Stimulated activated CD8-positive, alpha-beta memory T cell treated with anti-CD3 and anti-CD28 coated beads, Interleukin-12 subunit alpha, Interleukin-12 subunit beta, amount 100 ng/mL, for 1 hour (primary cell): ENCODE measurements around the gene ZNF214.

Experiments
- DNase-seq: peaks from one replicate; pipeline ENCODE4 v3.0.0-alpha.2; 2020; ENCODE audit warnings: low read depth

The ZNF214 gene

DNA sequence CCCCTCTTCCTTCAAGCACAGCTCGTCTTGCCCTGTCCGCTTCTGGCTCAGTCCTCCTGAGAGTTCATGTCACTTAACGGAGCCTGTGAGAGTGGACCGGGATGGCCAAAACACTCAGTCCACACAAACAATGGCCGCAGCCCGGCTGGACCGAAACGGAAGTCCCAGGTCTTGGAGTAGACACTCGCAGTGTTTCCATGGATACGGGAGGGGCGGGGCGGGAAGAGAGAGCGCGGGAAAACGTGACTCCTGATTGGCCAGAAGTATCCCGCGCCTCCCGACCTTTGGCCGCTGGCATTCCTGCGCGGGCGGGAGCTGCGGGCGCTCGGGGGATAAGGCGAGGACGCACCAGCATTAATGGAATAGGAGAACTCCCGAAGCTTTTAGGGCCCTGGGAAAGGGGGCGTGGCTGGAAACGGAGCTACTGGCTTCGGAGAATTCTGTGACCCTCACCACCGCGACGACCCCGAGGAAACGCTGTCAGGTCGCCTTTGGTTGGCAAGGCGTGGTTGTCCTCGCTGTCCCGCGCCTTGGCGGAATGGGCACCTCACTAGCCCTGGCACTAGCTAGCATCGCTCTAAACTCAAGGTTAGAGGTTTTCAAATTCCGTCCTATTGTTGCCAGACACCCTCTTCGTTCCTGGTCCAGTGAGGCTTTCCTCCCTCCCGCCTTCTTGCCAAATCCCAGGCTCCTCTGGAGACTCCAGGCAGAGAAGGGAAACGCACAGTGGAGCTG is at the start of gene ZNF214, which contains the start of gene NLRP14:
Gene ZNF214 (minus strand): TSS at position 164 of the 735 bp plus-strand sequence. CDS start 17,511 bp downstream, outside the sequence.
Gene NLRP14 (plus strand): TSS at position 297 of the 735 bp plus-strand sequence. CDS start 18,108 bp downstream, outside the sequence.
- DNase-seq: no peak

DNA sequence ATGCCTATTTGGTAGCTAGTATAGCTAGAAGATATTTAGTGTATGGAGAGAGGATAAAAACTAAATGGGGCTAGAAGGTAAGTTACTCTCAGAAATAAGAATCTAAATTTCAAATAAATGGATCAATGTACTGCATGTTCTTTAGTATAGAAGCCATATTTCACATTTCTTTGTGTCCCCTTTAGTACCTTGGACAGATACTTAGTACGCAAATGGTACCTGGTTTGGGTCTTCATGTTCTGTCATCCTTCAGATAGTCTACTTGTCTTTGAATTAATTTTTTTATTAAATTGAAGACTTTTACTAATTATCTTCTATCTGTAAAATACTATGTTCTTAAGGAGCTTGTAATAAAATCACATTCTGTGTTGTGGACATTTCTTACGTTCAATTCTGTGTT is 42.4 kb upstream of the ZNF214 start:
- no peak for DNase-seq

DNA sequence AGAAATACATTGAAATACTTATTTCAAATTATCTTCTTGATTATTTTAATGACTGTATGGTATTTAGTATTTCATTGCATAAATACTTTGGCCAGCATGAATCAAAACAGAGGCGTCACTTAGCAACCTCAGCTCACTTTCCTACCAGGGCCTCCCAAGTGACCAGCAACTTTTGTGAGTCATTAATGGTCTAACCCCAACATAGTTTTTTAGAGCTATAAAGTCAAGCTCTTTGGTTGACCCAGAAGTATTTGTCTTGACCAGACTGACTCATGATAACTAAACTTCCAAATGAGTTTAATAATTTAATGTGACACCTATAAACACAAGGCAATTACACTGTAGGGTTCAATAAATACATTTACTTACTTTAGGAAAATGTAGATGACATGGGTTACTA is 40.7 kb upstream of the ZNF214 start:
- DNase-seq: no peak

DNA sequence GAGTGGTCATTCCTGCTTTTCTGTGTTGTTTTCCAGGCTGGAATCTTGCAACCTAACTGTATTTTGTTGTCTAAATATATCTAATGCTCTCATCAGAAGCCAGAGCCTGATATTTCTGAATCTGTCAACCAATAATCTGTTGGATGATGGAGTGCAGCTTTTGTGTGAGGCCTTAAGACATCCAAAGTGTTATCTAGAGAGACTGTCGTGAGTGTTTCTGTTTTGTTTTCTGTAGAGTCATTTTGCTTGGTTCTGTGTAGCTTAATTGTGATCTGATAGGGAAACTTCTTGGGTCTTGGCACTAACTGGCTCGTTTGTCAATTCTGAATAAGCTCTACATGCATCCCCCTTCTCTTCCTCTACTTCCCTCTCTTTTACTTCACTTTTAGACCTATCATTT is 37.5 kb upstream of the ZNF214 start:
- DNase-seq: no peak

DNA sequence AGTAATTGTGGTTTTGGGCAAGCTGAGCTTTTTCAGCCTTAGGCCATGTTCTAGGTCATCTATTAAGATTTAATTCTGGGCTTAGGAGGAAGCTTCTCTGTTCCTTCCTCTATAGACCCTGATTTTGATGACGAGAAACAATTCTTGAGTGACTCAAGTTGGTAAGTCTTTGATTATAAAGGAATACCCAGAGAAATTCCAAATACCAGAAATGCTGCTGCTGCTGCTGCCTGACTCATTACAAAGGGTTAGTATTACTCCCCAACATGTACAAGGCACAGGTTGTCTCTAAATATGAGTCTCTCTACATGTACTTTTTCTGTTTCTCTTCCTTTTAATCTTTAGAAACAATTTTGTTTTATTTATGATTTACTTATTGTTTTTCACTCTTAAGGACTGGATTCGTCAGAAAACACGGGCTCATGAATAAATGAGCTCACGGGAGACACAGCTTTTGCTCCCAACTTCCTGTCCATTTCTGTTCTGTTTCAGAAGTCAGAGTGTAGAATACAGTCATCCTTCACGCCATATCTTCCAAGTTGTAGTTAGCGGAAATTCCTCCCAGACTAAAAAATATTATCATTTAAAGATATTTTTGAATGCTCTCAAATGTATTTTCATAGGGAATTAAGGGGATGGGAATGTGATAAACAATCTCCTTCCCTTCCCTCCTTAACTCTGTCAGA is 36.8 kb upstream of the ZNF214 start:
- DNase-seq: no peak

DNA sequence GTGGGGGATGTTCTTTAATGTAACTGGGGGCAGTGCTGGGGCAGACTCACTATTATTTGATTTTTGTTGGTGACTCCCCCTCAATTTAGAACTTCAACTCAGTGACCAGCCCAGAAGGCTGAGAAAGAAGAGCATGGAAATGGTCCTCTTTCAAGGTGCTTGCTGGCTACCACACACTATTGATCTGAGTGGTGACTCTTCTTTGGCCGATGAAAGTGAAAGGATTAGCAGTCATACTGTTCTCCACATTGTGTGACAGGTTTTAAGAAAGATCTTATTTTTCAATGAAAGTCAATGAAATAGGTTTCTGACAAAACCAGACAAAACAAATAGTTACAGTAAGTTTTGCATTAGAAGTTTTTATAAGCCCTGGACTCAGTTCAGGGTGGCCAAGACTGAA is 30.0 kb upstream of the ZNF214 start:
- no peak for DNase-seq

DNA sequence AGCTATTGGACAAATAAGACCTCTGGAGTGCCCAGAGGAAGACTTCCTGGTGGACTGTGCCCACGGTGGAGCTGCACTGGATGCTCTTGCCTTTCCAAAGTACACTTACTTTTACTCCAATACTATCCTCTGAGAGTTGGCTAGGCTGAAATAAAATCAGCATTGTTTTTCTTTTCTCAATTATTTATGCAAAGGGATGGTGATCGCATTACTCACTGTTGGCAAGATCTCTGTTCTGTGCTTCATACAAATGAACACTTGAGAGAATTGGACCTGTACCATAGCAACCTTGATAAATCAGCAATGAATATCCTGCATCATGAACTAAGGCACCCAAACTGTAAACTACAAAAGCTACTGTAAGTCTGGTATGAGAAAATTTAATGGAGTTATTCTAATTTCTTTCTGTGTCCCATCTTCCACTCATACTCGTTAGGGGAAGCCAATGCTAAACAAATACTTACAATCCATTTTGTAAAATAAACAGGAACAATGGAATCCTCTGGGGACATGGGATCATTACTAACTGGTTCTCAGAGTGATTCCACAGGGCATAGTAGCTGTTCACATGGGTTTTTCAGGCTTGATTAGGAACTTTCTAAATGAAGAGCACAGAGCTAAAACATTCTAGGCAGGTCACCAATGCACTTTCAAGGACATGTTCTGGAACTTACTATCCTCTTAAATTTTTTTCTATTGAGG is 26.5 kb upstream of the ZNF214 start:
- no peak for DNase-seq

DNA sequence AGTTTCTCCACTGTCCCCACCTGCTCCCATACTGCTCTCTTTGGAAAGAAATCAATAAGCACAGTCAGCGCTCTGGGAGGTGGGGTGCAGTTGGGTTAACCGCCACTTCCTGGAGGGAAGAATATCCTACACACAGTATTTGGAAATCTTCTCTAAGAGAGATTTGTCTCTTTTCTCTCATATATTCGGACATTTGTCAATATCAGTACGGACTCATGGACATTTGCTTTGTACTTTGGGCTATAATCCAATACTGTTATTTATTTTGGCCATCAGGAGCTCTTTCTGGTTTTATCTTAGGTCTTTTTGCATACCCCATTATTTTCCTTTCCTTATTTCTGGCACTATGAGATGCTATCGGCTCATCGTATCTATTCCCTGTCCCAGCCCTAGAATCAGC is 13.9 kb upstream of the ZNF214 start:
- DNase-seq: no peak

DNA sequence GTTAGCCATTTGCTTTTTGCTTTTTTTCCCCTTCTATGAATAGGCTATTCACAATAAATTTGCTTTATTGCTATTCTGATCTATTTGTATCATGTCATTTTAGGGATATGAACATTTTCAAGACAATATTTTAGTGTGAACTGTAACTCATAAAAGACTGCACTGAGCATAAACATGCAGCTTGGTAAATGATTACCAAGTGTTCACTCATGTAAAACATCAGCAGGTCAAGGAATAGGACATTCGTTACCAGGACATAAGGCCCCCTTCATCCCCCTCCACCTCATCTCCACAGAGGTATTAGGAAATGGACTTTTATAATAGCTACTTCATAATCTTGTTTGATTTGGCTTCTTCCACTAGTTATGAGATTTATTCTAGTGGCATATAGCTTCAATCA is 12.5 kb upstream of the ZNF214 start:
- DNase-seq: no peak

DNA sequence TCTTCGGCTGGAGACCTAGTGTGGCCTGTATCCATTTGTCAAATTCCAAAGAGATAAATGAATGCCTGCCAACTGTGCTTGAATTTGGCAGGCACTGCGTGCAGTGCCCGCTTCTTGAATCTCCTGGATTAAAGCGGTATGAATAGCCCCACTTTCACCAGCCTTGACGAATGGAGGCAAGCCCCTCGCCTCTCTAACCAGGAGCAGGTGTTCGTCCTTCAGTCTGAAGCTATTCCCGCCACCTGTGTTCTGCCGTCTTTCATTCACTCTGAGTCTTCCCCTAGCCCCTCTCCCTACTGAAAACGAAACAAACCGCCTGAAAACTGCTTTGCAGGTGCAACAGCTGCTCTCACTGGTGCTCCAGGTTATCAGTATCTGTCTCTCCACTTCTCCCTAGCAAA is 11.3 kb upstream of the ZNF214 start:
- no peak for DNase-seq

DNA sequence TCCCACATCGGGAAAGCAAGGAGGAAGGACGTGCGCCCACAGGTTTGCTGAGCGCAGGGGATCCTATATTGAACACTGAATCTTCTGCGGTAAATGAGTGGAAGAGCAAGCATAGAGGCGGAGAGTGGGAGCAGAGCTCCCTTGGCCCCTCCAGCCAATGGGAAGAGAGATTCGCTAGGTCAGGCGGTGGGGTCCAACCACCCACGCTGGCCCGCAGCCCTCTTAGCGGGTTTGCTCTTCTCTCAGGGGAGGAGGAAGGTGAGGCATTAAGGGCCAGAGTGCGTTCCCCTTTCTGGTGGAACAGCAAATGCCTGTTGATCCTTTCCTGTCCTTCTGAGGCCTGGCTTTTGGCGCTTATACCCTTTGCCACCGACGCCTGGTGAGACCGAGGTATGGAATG is 10.7 kb upstream of the ZNF214 start:
- no peak for DNase-seq

DNA sequence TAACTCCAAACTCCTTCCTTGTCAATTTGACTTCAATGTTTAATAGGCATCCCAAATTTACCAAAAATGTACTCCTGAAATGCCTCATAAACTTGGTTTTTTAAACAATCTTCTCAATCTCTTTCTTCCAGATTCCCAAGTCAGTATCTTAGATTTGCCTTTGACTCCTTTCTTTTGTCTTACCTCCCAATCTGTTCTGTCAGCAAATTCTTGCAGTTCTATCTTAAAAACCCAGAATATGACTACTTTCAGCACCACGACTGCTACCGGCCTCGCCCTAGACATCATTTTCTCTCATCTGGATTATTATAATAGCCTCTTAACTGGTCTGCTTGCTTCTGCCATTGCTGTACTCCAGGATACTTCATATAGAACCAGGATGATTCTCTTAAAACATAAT is 8.0 kb upstream of the ZNF214 start:
- DNase-seq: no peak

DNA sequence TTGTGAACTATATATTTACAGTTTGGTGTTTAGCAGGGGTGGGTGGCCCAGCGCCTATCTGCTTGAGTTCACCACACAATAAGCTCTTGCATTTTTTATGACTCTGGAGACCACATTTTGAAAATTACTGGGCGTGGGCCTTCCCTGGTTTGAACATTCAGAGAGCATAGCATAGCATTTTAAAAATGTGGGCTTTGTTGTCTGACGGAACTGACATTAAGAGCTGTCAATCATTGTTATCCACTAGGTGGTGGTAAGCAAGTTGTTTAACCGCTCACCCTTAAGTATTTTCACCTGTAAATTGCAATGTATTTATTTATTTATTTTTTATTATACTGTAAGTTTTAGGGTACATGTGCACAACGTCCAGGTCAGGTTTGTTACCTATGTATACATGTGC is 1.2 kb upstream of the ZNF214 start:
- DNase-seq: no peak

DNA sequence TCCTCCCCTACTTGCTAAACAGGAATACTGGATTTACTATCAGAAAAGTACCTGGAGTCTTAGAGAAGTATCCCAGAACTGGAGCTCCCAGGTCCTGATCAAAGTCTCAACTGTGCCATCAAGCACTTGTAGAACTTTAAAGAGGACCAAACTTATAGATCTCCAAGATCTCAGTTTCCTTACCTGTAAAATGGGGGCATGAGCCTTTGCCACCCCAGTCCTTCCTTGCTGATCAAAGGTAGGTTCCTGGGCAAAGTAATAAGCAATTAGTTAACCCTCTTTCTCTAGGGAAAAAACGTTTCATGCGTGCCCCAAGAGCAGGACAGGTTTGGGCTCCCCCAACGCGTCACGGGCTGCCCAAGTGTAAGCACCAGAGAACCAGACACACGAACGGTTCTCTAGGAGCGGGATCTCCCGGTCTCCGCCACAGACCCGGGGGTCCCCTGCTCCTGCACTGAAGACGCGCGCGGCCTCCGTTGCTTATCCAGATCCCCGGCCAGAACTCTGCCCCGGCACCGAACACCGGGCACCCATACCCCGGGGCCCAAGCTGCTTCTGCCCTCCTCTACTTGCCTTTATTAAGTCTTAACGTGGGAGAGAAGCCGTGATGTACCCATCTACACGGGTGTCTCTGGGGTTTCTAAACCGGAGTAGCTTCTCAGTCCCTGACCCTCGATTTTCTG is 505 bp downstream of the ZNF214 start:
- DNase-seq: no peak

DNA sequence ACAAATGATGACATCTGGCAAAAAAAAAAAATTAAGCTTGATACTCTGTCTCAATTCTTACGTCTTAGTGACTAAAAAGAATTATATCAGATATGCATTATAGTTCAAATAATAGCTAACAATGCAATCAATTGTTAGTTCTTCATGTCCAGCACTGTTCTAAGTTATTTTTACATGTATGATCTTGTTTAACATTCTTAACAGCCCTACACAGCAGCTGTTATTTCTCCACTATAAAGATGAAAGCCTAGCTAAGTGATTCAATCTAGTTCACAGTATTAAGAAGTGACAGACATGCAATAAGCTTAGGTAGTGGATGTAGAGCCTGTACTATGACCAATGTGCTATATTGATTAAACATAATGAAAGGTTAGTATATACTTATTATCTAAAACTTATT is 4.1 kb downstream of the ZNF214 start:
- DNase-seq: no peak

DNA sequence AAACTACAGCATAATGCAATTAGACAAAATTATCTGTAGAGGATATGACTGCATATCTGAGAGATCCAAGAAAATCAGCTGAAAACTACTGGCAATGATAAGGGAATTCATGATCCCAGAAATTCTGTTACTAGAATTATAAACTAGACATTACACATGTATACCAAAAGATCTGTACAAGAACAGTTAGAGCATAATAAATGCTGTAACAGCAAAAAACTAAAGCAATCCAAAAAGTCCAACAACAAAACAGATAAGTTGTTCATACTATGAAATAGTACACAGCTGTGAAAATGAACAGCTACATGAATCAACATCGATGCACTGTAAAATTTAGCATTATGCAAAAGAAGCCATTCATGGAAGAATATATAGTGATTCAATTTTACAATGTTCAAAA is 6.0 kb downstream of the ZNF214 start:
- DNase-seq: no peak

DNA sequence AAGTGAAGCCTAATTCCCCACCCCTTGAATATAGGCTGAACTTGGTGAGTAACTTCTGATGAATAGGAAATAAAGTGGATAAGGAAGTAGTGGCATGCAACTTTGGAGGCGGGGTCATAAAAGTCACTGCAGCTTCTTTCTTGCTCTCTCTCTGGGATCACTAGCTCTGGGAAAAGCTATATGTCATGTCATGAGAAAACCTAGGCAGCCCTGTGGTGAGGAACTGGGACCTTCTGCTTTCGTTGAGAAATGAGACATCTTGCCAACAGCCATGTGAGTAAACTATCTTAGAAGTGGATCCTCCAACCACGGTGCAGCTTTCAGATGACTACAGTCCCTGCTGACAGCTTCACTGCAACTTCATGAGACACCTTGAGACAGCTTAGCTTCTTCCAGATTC is 15.7 kb downstream of the ZNF214 start:
- no peak for DNase-seq

DNA sequence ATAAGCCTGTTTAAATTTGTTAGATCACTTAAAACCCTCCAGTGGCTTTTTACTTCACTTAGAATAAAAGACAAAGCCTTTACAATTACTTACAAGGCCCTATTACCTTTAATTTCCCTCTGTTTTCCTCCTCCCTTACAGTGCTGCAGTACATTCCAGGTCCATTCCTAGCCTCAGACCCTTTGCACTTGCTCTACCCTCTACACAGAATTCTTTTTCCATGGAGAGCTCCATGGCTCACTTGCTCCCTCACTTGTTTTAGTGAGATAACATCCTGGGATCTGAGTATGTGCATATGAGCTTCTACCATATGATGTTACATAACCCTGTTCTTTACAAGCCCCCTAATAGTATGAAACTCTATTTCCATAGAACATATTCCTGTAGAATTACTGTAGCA is 24.4 kb downstream of the ZNF214 start:
- no peak for DNase-seq

DNA sequence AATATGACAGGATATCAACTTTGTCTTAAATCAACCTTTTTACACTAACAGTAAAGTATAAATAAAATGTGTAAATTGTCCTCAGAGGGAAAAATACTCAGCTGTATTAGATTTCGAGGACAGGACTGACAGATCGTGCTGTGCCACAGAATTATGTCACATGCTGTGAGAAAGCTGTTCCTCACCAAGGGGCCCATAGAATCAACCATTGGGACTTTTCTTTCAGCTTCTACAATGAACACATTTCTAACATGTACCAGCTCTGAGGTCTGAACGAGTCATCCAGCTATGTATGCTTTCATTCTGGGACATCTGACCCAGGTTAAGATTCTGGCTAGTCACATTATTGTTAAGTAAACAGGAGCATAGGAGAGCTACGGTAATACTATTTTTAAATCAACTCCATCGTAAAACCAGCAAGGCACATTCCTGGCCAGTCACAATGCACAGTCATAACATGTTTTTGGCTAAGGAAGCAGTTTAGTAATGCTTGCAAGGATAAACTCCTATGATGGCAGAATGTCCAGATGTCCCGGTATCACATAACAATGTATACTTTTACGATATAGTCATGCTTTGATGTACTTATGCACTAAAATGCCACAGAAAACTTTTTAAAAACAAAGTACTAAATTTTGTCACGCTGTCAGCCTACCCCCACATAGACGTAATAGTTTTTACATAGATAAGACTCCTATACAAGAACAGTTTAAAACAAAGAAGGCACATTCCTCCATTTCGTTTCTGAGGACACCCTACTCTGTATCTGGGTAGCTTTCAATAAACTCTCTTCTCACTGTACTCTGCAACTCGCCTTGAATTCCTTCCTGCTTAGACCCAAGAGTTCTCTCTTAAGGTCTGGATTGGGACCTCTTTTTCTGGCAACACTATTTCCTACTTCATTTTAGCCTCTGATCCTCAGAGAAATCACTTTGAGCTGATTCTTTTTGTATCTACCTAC is 27.4 kb downstream of the ZNF214 start:
- no peak for DNase-seq

DNA sequence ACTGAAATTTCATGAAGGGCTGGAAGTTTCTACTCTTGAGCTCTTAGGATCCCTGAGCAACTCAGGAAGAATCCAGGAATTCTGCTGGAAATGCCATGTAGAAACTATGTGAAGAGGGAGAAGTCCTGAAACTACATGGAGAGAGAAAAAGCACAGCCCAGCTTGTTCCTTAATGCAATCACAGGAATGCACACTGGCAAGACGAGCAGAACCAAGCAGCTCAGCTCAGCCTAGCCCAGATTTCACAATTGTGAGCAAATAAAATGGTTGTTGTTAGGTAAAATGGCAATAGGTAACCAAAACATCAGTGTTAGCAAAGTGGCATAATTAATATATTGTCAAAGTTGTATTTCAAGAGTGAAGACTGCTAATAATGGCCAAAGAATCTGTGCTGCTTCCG is 28.1 kb downstream of the ZNF214 start:
- DNase-seq: no peak

DNA sequence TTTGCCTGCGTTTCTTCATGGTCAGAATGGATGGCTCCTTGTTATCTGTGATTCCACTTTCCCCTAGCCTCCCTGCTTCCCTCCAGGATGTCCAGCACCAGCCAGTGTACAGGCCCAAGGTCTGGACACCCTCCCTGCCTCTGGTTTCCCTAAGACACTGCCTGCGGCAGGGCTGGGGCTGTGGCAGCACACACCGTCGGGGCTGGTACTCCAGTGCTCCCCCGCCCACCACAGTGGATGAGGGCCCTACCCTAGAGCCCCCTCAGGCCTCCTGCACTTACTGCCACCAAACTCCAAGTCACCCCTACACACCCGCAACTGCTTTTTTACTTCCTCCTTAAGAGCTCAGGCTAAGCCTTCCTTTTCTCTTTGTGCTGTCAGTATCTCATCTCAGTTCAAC is 28.9 kb downstream of the ZNF214 start:
- DNase-seq: no peak
